ENCODE data around the gene OSER1.
"Not testable (repeated sequence)": the region's sequence is repeated elsewhere in the genome, so short reads cannot be mapped to it uniquely, and the experiment has no call there.

DNA sequence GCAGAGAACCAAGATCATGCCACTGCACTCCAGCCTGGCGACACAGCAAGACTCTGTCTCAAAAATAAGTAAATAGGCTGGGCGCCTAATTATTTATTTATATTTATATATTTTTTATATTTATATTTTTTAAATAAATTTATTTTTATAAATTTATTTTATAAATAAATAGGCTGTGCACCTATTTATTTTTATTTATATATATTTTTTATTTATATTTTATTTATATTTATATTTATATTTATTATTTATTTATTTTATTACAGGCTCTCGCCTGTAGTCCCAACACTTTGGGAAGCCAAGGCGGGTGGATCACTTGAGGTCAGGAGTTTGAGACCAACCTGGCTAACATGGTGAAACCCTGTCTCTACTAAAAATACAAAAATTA, 21.9 kb upstream of the OSER1 start:
- TF ChIP-seq, protein P1, sequence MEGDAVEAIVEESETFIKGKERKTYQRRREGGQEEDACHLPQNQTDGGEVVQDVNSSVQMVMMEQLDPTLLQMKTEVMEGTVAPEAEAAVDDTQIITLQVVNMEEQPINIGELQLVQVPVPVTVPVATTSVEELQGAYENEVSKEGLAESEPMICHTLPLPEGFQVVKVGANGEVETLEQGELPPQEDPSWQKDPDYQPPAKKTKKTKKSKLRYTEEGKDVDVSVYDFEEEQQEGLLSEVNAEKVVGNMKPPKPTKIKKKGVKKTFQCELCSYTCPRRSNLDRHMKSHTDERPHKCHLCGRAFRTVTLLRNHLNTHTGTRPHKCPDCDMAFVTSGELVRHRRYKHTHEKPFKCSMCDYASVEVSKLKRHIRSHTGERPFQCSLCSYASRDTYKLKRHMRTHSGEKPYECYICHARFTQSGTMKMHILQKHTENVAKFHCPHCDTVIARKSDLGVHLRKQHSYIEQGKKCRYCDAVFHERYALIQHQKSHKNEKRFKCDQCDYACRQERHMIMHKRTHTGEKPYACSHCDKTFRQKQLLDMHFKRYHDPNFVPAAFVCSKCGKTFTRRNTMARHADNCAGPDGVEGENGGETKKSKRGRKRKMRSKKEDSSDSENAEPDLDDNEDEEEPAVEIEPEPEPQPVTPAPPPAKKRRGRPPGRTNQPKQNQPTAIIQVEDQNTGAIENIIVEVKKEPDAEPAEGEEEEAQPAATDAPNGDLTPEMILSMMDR (IDR thresholded peaks at IDR 0.05), result not testable (repeated sequence)
- TF ChIP-seq POLR2A (IDR thresholded peaks at IDR 0.05), result not testable (repeated sequence)

All from gastroesophageal sphincter (tissue), 3 donors.